A549 (cell line): ENCODE results near the gene MIX23. TPM values are rescaled to one million over a fixed set of nuclear protein-coding genes. Genes with fewer than 3 reads are reported as not detected.

Experiments
- ATAC-seq, 2 experiments: fragments of 200-7000 bp in 1 of 2; fragments of >200 bp in 1 of 2; cut with Nextera tagmentation in 1 of 2; cut with Tn5 transposase in 1 of 2; 3 replicates each; pipeline versions ENCODE4 v1.8.0 to v1.9.1; 2018 to 2020; ENCODE audit warnings: mild to moderate bottlenecking in 1 of 2, moderate library complexity in 1 of 2
- CTCF ChIA-PET: fragments of 300-600 bp; sonication (Branson Sonifier 250); formaldehyde crosslinking; extraction: SDS; loops from one replicate; lab custom pipeline; 2021; ENCODE audit warnings: antibody characterized with exemption, inconsistent platforms; lab: Yijun Ruan, JAX
- POLR2A ChIA-PET: fragments of 350-600 bp; formaldehyde crosslinking; extraction: SDS; loops from one replicate; lab custom pipeline; 2021; ENCODE audit warnings: antibody characterized with exemption, inconsistent platforms; lab: Yijun Ruan, JAX
- DNase-seq, 2 experiments: peaks; one replicate each; pipeline versions ENCODE4 v3.0.0 to v3.0.0-alpha.2; 2011 to 2016; ENCODE audit warnings: low read depth in 1 of 2, low spot score in 1 of 2
- FAIRE-seq: peaks from 2 replicates; lab custom pipeline; 2011; peaks lifted over from hg19 to GRCh38; lab: Jason Lieb, UNC
- H3K27ac ChIP-seq, 2 experiments: fragments of >200 bp; sonication (Bioruptor Twin); formaldehyde crosslinking; 3 replicates each; pipeline ENCODE4 v1.5.1; 2016 to 2017
- H3K4me1 ChIP-seq: fragments of >200 bp; sonication (Bioruptor Twin); formaldehyde crosslinking; 3 replicates; pipeline ENCODE4 v1.6.1; 2016
- H3K4me2 ChIP-seq: fragments of >200 bp; sonication (Bioruptor Twin); formaldehyde crosslinking; 3 replicates; pipeline ENCODE4 v1.6.1; 2016
- H3K4me3 ChIP-seq: fragments of >200 bp; sonication (Bioruptor Twin); formaldehyde crosslinking; 3 replicates; pipeline ENCODE4 v1.5.1; 2016
- H3K9me3 ChIP-seq: fragments of >200 bp; sonication (Bioruptor Twin); formaldehyde crosslinking; 3 replicates; pipeline ENCODE4 v1.6.1; 2016
- ATOH8 ChIP-seq: fragments of 250-450 bp; sonication (Bioruptor Pico); IDR thresholded peaks from 2 replicates; pipeline ENCODE4 v1.5.0; 2020; ENCODE audit warnings: low read depth, mild to moderate bottlenecking, moderate library complexity
- BHLHE40 ChIP-seq: IDR thresholded peaks from 2 replicates; pipeline ENCODE4 v1.6.1; 2012; ENCODE audit warnings: low read depth, low read length, inconsistent platforms
- CHD2 ChIP-seq: fragments of 150-350 bp; IDR thresholded peaks from 2 replicates; pipeline ENCODE4 v1.6.1; 2014; ENCODE audit warnings: low read length; ENCODE audit not compliant: partially characterized antibody
- CHD4 ChIP-seq: fragments of 200-600 bp; sonication (generic); IDR thresholded peaks from 2 replicates; pipeline ENCODE4 v1.6.1; 2016; ENCODE audit warnings: antibody characterized with exemption, mild to moderate bottlenecking, borderline replicate concordance
- E2F6 ChIP-seq: IDR thresholded peaks from 2 replicates; pipeline ENCODE4 v1.6.1; 2012; ENCODE audit warnings: low read depth, borderline replicate concordance
- EHF ChIP-seq: fragments of 250-450 bp; sonication (Bioruptor Pico); IDR thresholded peaks from 2 replicates; pipeline ENCODE4 v1.5.0; 2020; ENCODE audit warnings: mild to moderate bottlenecking
- EP300 ChIP-seq, 2 experiments: fragments of >200 bp; sonication (Bioruptor Twin); formaldehyde crosslinking; IDR thresholded peaks; 2 replicates in 1 of 2; 3 replicates in 1 of 2; pipeline ENCODE4 v1.6.1; 2016 to 2017
- HES2 ChIP-seq: fragments of >200 bp; sonication (Bioruptor Twin); formaldehyde crosslinking; IDR thresholded peaks from 2 replicates; pipeline ENCODE4 v1.6.1; 2016
- HMGXB4 ChIP-seq: fragments of 250-450 bp; sonication (Bioruptor Pico); IDR thresholded peaks from 2 replicates; pipeline ENCODE4 v1.5.0; 2021; ENCODE audit warnings: mild to moderate bottlenecking, moderate library complexity, borderline replicate concordance
- HOXB5 ChIP-seq: fragments of 250-450 bp; sonication (Bioruptor Pico); IDR thresholded peaks from 2 replicates; pipeline ENCODE4 v1.5.0; 2020; ENCODE audit warnings: mild to moderate bottlenecking, moderate library complexity
- JUN ChIP-seq, 2 experiments: fragments of >200 bp; sonication (Bioruptor Twin); formaldehyde crosslinking; IDR thresholded peaks; 2 replicates in 1 of 2; 3 replicates in 1 of 2; pipeline ENCODE4 v1.6.1; 2016 to 2017
- JUNB ChIP-seq: fragments of >200 bp; sonication (Bioruptor Twin); formaldehyde crosslinking; IDR thresholded peaks from 2 replicates; pipeline ENCODE4 v1.6.1; 2016
- MAZ ChIP-seq: fragments of 150-350 bp; IDR thresholded peaks from 2 replicates; pipeline ENCODE4 v1.6.1; 2014; ENCODE audit warnings: antibody characterized with exemption, low read depth, low read length, borderline replicate concordance
- PHF8 ChIP-seq: fragments of 200-600 bp; sonication (generic); IDR thresholded peaks from 2 replicates; pipeline ENCODE4 v1.6.1; 2016; ENCODE audit warnings: low read depth, mild to moderate bottlenecking, antibody characterized with exemption, moderate library complexity, borderline replicate concordance
- RAD21 ChIP-seq, 2 experiments: fragments of >200 bp in 1 of 2; sonication (Bioruptor Twin) in 1 of 2; formaldehyde crosslinking in 1 of 2; IDR thresholded peaks in 1 of 2; conservative IDR thresholded peaks in 1 of 2; 2 replicates in 1 of 2; 3 replicates in 1 of 2; pipeline ENCODE4 v1.6.1; 2012 to 2018; ENCODE audit warnings: inconsistent platforms in 1 of 2
- RCOR1 ChIP-seq: fragments of 150-350 bp; IDR thresholded peaks from 2 replicates; pipeline ENCODE4 v1.6.1; 2014; ENCODE audit warnings: antibody characterized with exemption, low read length, low read depth
- TFCP2L1 ChIP-seq: fragments of 250-450 bp; sonication (Bioruptor Pico); IDR thresholded peaks from 2 replicates; pipeline ENCODE4 v1.5.0; 2021; ENCODE audit warnings: mild to moderate bottlenecking
- ZC3H11A ChIP-seq: fragments of 450-650 bp; IDR thresholded peaks from 2 replicates; pipeline ENCODE4 v1.6.1; 2014; ENCODE audit warnings: antibody characterized with exemption, mild to moderate bottlenecking
- WGBS: methylation state at CpG from one replicate; pipeline ENCODE4 v1.1.6; 2017; ENCODE audit errors: missing lambda C conversion rate; 5-methylcytosine and 5-hydroxymethylcytosine counted together
- polyA plus RNA-seq, 4 experiments: library from polyadenylated mRNA; depleted of rRNA in 3 of 4; stranded (reverse); fragments of >200 nt; fragmentation: RNase III in 1 of 4; extraction: RNeasy Plus Mini Kit Qiagen cat#74134 plus additional on column Dnase treatment in 1 of 4; gene quantifications; 2 replicates in 3 of 4; 3 replicates in 1 of 4; pipeline ENCODE4 v1.2.3, GENCODE V29; 2011 to 2017
- TF ChIP-seq, protein P1 (sequence below): fragments of >200 bp; sonication (Bioruptor Twin); formaldehyde crosslinking; IDR thresholded peaks from 3 replicates; pipeline ENCODE4 v1.5.1; 2016
- TF ChIP-seq, protein P2 (sequence below): fragments of 200-600 bp; sonication (generic); IDR thresholded peaks from 2 replicates; pipeline ENCODE4 v1.6.1; 2016; ENCODE audit warnings: antibody characterized with exemption, mild to moderate bottlenecking, moderate library complexity

Gene MIX23
- polyA plus RNA-seq, 2 of the 4 experiments (the other 2 are of a cell fraction), result 51.6 to 54.1 TPM

GRCh38 chr3:122398920-122399319 is 15.9 kb upstream of the MIX23 start:
- no peak for FAIRE-seq
- ChIA-PET CTCF (no interaction called here), POLR2A (no interaction called here)

DNA sequence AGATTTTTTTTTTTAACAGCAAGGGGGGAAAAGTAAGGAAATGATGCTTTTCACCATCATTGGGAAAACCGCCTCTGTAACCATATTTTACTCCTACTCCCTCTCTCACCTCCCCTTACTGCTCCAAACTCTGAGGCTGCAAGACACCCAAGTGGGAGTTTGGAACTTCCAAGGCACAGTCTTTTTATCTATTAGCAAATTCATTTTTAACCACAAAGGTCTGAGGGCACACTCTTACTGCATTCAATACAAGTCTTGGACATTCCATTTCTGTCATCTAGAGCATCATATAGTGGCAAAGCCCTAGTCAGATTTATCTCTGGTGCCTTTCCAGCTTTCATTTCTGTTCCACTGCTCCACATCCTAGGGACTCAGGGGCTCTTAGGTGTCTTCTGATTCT is 14.2 kb upstream of the MIX23 start:
- H3K4me2 ChIP-seq, result no peak overlapping the region
- ATAC-seq, result no peak
- 97% methylated on average over 1 of the region's 1 CpG for WGBS
- DNase-seq, result no peak
- no peaks in the 10 kb centered on the region for H3K9me3 ChIP-seq
- H3K4me3 ChIP-seq, result no peak overlapping the region
- CTCF ChIA-PET, result interaction anchor here (1.2 to 1.4 kb wide), 2 partner anchors 12 to 18 kb away, joined by 4 to 7 read pairs; partner anchors contain the start of gene FAM162A
- POLR2A ChIA-PET, result no interaction called here
- TF ChIP-seq CHD4 (no peak), BHLHE40 (no peak), PHF8 (no peak), EHF (CRISPR knock-in tag) (no peak), ZC3H11A (no peak), HOXB5 (no peak)
- TF ChIP-seq, all 56 proteins: peak for 0
- no peaks in the 10 kb centered on the region for H3K4me1 ChIP-seq
- FAIRE-seq, result no peak
- H3K27ac ChIP-seq, result no peak overlapping the region

More at GRCh38 chr3:122398920-122399319, 15.9 kb upstream of the MIX23 start:
- ATAC-seq (no peak), DNase-seq (no peak)
- no peak overlapping the region for H3K4me2 ChIP-seq
- TF ChIP-seq HMGXB4 (CRISPR knock-in tag) (no peak), EHF (CRISPR knock-in tag) (no peak), CHD2 (no peak), JUN (IDR thresholded peaks at IDR 0.05) (no peak)
- no peaks in the 10 kb centered on the region for H3K9me3 ChIP-seq
- no peaks in the 10 kb centered on the region for H3K4me1 ChIP-seq
- 91% methylated on average over 2 of the region's 2 CpGs for WGBS
- no peak overlapping the region for H3K27ac ChIP-seq
- no peak overlapping the region for H3K4me3 ChIP-seq

DNA sequence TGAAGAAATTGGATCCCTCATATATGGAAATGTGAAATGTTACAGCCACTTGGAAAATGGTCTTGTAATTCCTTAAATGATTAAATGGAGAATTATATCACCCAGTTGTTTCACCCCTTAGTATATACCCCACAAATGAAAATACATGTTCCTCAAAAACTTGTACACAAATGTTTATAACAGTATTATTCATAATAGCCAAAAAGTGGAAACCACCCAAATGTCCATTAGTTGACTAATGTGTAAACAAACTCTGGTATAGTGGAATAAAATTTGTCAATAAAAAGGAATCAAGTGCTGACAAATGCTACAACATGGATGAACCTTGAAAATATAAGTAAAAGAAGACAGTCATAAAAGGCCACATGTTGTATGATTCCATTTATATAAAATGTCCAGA is 13.5 kb upstream of the MIX23 start:
- DNase-seq (no peak), FAIRE-seq (no peak), ATAC-seq (no peak)
- Histone ChIP-seq H3K27ac (no peak overlapping the region), H3K4me2 (no peak overlapping the region), H3K4me3 (no peak overlapping the region), H3K9me3 (no peaks in the 10 kb centered on the region), H3K4me1 (no peaks in the 10 kb centered on the region)
- POLR2A ChIA-PET, result no interaction called here
- CTCF ChIA-PET, result interaction anchor here (0.7 to 1.3 kb wide), 4 partner anchors 12 to 632 kb away, joined by 3 to 6 read pairs (median 6); partner anchors contain the start of gene FAM162A
- TF ChIP-seq PHF8, result no peak
- no peak for TF ChIP-seq HES2
- no peak for TF ChIP-seq MAZ
- TF ChIP-seq CHD4, result no peak
- no peak for TF ChIP-seq ATOH8
- TF ChIP-seq E2F6, result no peak
- TF ChIP-seq, protein P1, sequence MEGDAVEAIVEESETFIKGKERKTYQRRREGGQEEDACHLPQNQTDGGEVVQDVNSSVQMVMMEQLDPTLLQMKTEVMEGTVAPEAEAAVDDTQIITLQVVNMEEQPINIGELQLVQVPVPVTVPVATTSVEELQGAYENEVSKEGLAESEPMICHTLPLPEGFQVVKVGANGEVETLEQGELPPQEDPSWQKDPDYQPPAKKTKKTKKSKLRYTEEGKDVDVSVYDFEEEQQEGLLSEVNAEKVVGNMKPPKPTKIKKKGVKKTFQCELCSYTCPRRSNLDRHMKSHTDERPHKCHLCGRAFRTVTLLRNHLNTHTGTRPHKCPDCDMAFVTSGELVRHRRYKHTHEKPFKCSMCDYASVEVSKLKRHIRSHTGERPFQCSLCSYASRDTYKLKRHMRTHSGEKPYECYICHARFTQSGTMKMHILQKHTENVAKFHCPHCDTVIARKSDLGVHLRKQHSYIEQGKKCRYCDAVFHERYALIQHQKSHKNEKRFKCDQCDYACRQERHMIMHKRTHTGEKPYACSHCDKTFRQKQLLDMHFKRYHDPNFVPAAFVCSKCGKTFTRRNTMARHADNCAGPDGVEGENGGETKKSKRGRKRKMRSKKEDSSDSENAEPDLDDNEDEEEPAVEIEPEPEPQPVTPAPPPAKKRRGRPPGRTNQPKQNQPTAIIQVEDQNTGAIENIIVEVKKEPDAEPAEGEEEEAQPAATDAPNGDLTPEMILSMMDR, result no peak
- TF ChIP-seq JUNB, result no peak
- no peak for TF ChIP-seq TFCP2L1
- no peak for TF ChIP-seq EP300 (IDR thresholded peaks at IDR 0.05)
- TF ChIP-seq RAD21 (conservative IDR thresholded peaks at IDR 0.05 in 1 of 2, IDR thresholded peaks at IDR 0.05 in 1 of 2), result no peak
- TF ChIP-seq, protein P2, sequence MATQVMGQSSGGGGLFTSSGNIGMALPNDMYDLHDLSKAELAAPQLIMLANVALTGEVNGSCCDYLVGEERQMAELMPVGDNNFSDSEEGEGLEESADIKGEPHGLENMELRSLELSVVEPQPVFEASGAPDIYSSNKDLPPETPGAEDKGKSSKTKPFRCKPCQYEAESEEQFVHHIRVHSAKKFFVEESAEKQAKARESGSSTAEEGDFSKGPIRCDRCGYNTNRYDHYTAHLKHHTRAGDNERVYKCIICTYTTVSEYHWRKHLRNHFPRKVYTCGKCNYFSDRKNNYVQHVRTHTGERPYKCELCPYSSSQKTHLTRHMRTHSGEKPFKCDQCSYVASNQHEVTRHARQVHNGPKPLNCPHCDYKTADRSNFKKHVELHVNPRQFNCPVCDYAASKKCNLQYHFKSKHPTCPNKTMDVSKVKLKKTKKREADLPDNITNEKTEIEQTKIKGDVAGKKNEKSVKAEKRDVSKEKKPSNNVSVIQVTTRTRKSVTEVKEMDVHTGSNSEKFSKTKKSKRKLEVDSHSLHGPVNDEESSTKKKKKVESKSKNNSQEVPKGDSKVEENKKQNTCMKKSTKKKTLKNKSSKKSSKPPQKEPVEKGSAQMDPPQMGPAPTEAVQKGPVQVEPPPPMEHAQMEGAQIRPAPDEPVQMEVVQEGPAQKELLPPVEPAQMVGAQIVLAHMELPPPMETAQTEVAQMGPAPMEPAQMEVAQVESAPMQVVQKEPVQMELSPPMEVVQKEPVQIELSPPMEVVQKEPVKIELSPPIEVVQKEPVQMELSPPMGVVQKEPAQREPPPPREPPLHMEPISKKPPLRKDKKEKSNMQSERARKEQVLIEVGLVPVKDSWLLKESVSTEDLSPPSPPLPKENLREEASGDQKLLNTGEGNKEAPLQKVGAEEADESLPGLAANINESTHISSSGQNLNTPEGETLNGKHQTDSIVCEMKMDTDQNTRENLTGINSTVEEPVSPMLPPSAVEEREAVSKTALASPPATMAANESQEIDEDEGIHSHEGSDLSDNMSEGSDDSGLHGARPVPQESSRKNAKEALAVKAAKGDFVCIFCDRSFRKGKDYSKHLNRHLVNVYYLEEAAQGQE, result no peak
- TF ChIP-seq RCOR1, result no peak
